Measurements from ENCODE around the gene TMEM259. TPM values are rescaled to one million over a fixed set of nuclear protein-coding genes. Genes with fewer than 3 reads are reported as not detected.

Gene TMEM259
- total RNA-seq, 1 donor = 49.9 TPM

DNA sequence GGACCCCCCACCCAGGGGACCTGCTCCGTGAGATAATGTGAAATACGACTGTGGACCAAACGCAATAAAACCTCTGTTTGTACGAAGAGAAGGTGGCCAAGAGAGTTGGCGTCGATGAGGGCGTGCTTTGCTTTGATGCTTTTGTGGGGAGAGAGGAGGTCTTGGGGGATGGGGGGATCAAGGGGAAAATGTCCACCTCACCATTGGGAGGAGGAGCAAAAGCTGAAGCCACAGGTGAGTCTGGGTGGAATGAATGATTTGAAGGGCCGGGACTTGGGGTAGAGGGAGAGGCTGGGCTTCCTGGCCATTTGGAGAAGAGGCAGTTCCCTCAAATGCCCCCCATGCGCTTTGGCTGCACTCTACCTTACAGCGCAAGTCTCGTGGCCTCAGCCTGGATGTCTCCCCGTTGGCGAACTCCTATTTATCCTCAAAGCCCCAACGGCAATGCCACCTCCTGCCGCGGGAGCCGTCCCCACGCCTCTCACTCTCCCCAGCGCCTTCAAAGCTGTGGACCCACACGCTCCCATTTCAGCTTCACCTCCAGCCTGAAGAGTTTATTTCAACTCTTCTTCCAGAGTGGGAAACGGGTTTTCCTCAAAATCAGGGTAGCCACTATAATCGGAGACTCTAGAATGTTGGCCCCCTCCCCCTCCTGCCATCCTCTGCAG, 18.2 kb upstream of the TMEM259 start:
- TF ChIP-seq, protein P1, sequence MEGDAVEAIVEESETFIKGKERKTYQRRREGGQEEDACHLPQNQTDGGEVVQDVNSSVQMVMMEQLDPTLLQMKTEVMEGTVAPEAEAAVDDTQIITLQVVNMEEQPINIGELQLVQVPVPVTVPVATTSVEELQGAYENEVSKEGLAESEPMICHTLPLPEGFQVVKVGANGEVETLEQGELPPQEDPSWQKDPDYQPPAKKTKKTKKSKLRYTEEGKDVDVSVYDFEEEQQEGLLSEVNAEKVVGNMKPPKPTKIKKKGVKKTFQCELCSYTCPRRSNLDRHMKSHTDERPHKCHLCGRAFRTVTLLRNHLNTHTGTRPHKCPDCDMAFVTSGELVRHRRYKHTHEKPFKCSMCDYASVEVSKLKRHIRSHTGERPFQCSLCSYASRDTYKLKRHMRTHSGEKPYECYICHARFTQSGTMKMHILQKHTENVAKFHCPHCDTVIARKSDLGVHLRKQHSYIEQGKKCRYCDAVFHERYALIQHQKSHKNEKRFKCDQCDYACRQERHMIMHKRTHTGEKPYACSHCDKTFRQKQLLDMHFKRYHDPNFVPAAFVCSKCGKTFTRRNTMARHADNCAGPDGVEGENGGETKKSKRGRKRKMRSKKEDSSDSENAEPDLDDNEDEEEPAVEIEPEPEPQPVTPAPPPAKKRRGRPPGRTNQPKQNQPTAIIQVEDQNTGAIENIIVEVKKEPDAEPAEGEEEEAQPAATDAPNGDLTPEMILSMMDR (IDR thresholded peaks at IDR 0.05; ENCODE audit: insufficient read depth, low read length) = no peak
- no peak overlapping the region for H3K4me3 ChIP-seq (ENCODE audit: low read depth, low read length)
- no peak for DNase-seq (ENCODE audit: low read depth)

DNA sequence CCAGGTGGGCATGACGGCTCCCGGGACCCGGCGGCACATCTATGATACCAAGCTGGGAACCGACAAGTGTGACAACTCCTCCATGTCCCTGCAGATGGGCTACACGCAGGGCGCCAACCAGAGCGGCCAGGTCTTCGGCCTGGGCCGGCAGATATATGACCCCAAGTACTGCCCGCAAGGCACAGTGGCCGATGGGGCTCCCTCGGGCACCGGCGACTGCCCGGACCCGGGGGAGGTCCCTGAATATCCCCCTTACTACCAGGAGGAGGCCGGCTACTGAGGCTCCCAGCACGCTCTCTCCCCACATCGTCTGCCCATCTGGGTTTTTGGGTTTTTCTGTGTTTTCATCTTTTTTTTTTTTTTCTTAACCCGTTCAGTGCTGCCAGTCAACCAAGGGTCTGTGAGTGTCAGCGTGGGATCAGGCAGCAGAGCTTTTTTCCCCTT, 16.7 kb upstream of the TMEM259 start:
- no peak for DNase-seq (ENCODE audit: low read depth)
- TF ChIP-seq, protein P1 (IDR thresholded peaks at IDR 0.05; ENCODE audit: insufficient read depth, low read length) = no peak
- H3K4me3 ChIP-seq (ENCODE audit: low read depth, low read length) = no peak overlapping the region

DNA sequence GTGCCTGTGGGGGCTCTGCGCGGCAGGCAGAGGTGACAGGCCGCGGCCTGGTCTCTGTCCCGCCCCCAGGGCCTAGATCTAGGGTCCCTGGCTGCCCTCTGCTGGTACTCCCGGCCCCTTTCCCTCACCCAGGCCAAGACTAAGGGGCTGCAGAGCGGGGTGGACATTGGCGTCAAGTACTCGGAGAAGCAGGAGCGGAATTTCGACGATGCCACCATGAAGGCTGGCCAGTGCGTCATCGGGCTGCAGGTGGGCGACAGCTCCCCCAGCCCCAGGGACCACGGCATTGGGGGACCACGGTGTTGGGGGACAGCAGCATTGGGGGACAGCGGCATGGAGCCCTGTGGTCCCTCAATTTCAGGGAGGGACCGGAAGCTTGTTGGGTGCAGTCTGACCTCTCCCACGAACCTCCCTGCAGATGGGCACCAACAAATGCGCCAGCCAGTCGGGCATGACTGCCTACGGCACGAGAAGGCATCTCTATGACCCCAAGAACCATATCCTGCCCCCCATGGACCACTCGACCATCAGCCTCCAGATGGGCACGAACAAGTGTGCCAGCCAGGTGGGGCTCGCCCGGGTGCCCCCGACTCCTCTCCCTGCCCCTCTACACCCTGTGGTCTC, 15.2 kb upstream of the TMEM259 start:
- H3K4me3 ChIP-seq (ENCODE audit: low read depth, low read length) = no peak overlapping the region
- TF ChIP-seq, protein P1 (IDR thresholded peaks at IDR 0.05; ENCODE audit: insufficient read depth, low read length) = no peak
- no peak for DNase-seq (ENCODE audit: low read depth)

DNA sequence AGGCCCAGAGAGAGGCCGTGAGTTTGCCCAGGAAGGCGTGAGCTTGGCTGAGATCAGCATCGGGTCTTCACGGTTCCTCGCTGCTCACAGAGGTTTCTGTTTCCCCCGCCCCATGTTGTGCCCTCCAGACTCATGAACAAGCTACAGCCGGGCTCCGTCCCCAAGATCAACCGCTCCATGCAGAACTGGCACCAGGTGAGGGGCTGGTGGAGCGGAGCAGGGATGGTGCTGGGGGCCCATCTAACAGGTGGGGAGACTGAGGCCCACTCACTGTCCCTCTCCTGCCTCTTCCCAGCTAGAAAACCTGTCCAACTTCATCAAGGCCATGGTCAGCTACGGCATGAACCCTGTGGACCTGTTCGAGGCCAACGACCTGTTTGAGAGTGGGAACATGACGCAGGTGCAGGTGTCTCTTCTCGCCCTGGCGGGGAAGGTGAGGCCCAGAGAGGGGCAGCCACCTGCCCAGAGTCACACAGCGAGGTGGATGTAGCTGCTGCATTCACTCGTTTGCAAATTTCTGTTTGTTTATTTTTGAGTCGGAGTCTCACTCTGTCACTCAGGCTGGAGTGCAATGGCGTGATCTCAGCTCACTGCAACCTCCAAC, 11.4 kb upstream of the TMEM259 start:
- DNase-seq (ENCODE audit: low read depth) = no peak
- TF ChIP-seq, protein P1 (IDR thresholded peaks at IDR 0.05; ENCODE audit: insufficient read depth, low read length) = no peak
- H3K4me3 ChIP-seq (ENCODE audit: low read depth, low read length) = no peak overlapping the region

DNA sequence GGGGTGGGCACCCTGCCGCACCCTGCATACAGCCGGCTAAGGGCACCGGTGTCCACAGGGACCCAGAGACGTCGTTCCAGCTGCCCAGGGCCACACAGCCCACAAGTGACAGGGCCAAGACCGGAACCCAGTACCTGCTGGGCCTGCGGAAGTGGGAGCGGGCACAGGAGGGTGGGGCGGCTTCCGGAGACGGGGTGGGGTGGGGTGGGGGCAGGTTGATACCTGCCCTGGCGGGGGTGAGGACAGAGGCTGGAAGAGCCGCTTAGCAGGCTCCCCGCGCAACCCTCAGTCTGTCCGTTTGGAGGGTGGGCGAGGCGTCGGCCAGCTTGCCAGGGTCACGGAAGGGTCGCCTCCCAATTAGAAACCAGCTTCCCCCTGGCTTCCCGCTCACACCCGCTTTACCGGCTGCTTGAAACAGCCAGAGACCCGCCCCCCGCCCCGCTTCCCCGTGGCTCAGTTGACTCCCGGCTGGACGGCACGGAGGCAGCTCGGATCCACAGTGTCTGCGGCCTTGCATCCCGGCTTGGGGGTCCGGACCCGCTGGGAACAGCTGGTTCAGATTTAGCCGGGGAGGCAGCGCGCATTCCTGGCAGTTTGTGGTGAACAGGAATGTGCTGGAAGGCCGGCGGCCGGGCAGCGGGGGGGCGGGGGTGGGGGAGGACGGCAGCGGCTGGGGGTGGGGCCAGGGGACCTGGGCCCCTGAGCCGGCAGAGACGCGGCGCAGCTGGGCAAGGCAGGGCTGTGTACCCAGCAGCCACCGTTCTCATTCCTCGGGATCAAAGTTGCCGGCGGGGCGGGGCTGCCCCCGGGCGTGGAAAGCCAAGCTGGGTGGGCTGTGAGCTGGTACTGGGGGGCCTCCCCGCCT, 7.4 kb upstream of the TMEM259 start:
- TF ChIP-seq, protein P1 (IDR thresholded peaks at IDR 0.05; ENCODE audit: insufficient read depth, low read length) = no peak

DNA sequence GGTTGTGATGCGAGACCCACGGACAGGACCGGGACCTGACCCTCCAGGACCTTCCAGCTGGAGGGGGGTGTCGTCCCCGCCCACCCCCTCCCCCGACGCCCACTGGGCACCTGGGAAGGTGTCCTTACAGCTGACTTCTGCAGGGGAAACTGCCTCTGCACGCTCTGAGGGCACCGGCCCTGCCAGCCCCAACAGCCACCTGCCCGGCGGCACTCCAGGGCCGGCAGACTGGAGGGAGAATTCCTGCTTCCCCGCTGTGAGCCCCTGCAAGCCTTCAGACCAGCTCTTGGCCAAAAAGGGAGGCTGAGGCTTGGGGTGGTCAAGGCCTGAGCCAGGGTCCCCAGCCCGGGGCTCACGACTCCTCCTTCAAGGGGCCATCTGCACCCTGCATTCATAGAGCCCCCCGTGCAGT, 6.7 kb upstream of the TMEM259 start:
- TF ChIP-seq, protein P1 (IDR thresholded peaks at IDR 0.05; ENCODE audit: insufficient read depth, low read length) = no peak
- H3K4me3 ChIP-seq (ENCODE audit: low read depth, low read length) = peak overlapping the region; percentile 92
- no peak for DNase-seq (ENCODE audit: low read depth)

More for the DNA sequence above, 7.4 kb upstream of the TMEM259 start:
- DNase-seq (ENCODE audit: low read depth) = peak; percentile 96
- H3K4me3 ChIP-seq (ENCODE audit: low read depth, low read length) = peak overlapping the region; percentile 92

Data from fibroblast of the aortic adventitia (primary cell).